Natural killer cell (primary cell): ENCODE data around the gene DST. TPM values are rescaled to one million over a fixed set of nuclear protein-coding genes. Genes with fewer than 3 reads are reported as not detected.
"Not testable (repeated sequence)": the region's sequence is repeated elsewhere in the genome, so short reads cannot be mapped to it uniquely, and the experiment has no call there.

Experiments used
- ATAC-seq, 3 donors: fragments of 150-1000 bp in 2 of 3; fragments of 200-7000 bp in 1 of 3; cut with Tn5 transposase; 1 replicate in 1 of 3; 2 replicates in 2 of 3; pipeline ENCODE4 v1.10.0; 2021; ENCODE audit warnings: mild to moderate bottlenecking in 2 of 3, moderate library complexity in 2 of 3
- DNase-seq, 2 donors: peaks; one replicate each; pipeline versions ENCODE4 v3.0.0 to v3.0.0-alpha.2; 2013 to 2021; ENCODE audit warnings: mixed read lengths in 1 of 2
- H3K27ac ChIP-seq: one replicate; pipeline ENCODE4 v1.5.1; 2013; ENCODE audit warnings: mild to moderate bottlenecking, low read length
- H3K27me3 ChIP-seq: one replicate; pipeline ENCODE4 v1.6.1; 2013; ENCODE audit warnings: low read length; ENCODE audit not compliant: control insufficient read depth, insufficient read depth
- H3K36me3 ChIP-seq: one replicate; pipeline ENCODE4 v1.6.1; 2013; ENCODE audit warnings: low read length; ENCODE audit not compliant: control insufficient read depth, insufficient read depth
- H3K4me1 ChIP-seq: one replicate; pipeline ENCODE4 v1.6.1; 2013; ENCODE audit warnings: low read length; ENCODE audit not compliant: control insufficient read depth, insufficient read depth
- H3K4me3 ChIP-seq: one replicate; pipeline ENCODE4 v1.5.1; 2013; ENCODE audit warnings: low read length
- H3K9me3 ChIP-seq: one replicate; pipeline ENCODE4 v1.6.1; 2013; ENCODE audit warnings: low read length; ENCODE audit not compliant: control insufficient read depth, insufficient read depth
- H3K27ac Mint-ChIP-seq, 2 donors: one replicate each; pipeline ENCODE4 v1.8.0; 2022; ENCODE audit warnings: mild to moderate bottlenecking in 2 of 2, mixed read lengths in 2 of 2, moderate library complexity in 1 of 2
- H3K27me3 Mint-ChIP-seq, 2 donors: one replicate each; pipeline ENCODE4 v1.8.0; 2022; ENCODE audit warnings: low read depth in 2 of 2, mixed read lengths in 2 of 2
- H3K36me3 Mint-ChIP-seq: one replicate; pipeline ENCODE4 v1.8.0; 2022; ENCODE audit warnings: mixed read lengths
- H3K4me1 Mint-ChIP-seq, 2 donors: one replicate each; pipeline ENCODE4 v1.8.0; 2022; ENCODE audit warnings: mixed read lengths in 2 of 2
- H3K4me3 Mint-ChIP-seq: one replicate; pipeline ENCODE4 v1.8.0; 2022; ENCODE audit warnings: mild to moderate bottlenecking, moderate library complexity, mixed read lengths
- H3K9me3 Mint-ChIP-seq, 2 donors: one replicate each; pipeline ENCODE4 v1.8.0; 2022; ENCODE audit warnings: mixed read lengths in 2 of 2
- CTCF ChIP-seq: fragments of 200-600 bp; IDR thresholded peaks from one replicate; pipeline ENCODE4 v1.8.0; 2022; ENCODE audit warnings: antibody characterized with exemption
- WGBS: methylation state at CpG from one replicate; pipeline ENCODE4 v1.1.7; 2013; ENCODE audit warnings: missing lambda C conversion rate; ENCODE audit not compliant: insufficient coverage; 5-methylcytosine and 5-hydroxymethylcytosine counted together
- intact Hi-C: fragments of 100-400 bp; cut with micrococcal nuclease; formaldehyde crosslinking; loops from one replicate; pipeline ENCODE4 v1.14.2; 2022
- total RNA-seq, 4 donors: library from RNA; stranded (reverse); fragments of 120-200 nt in 1 of 4; gene quantifications; one replicate each; pipeline versions ENCODE4 v1.2.3 to v1.2.4, GENCODE V29; 2013 to 2022

Gene DST
- total RNA-seq, 3 donors from 2014 or later (not counting 1 experiment from before 2014, with no cell fraction given): 5.6 to 14.7 (median 8.9) TPM

- TF ChIP-seq CTCF: no peak
- Mint-ChIP-seq H3K4me1 (no peaks in the 10 kb centered on the region), H3K27me3 (no peaks in the 10 kb centered on the region), H3K27ac (no peak overlapping the region), H3K36me3 (no peaks in the 10 kb centered on the region), H3K9me3 (no peaks in the 10 kb centered on the region), H3K4me3 (no peak overlapping the region)
- intact Hi-C loops: no loop called here
- no peaks in the 10 kb centered on the region for H3K4me1 ChIP-seq
- no peaks in the 10 kb centered on the region for H3K36me3 ChIP-seq
- H3K27me3 ChIP-seq: no peaks in the 10 kb centered on the region
- DNase-seq: no peak
- no peak for ATAC-seq
- H3K9me3 ChIP-seq: no peaks in the 10 kb centered on the region
- H3K4me3 ChIP-seq: no peak overlapping the region
- no peak overlapping the region for H3K27ac ChIP-seq
Measured at GRCh38 chr6:56567501-56567900, 75.2 kb downstream of the DST start.

GRCh38 chr6:56562730-56563129 is 80.0 kb downstream of the DST start:
- H3K4me1 ChIP-seq, H3K9me3 ChIP-seq, H3K27me3 ChIP-seq, H3K36me3 ChIP-seq, intact Hi-C loops, H3K27ac ChIP-seq, H3K36me3 Mint-ChIP-seq, H3K4me3 Mint-ChIP-seq, H3K27me3 Mint-ChIP-seq, H3K27ac Mint-ChIP-seq, H3K9me3 Mint-ChIP-seq, DNase-seq, H3K4me1 Mint-ChIP-seq, H3K4me3 ChIP-seq, ATAC-seq: not testable (repeated sequence)
- 93% methylated on average over 4 of the region's 4 CpGs for WGBS

- ATAC-seq (no peak), DNase-seq (no peak)
- no peaks in the 10 kb centered on the region for H3K4me1 Mint-ChIP-seq
- Histone ChIP-seq H3K27ac (no peak overlapping the region), H3K27me3 (no peaks in the 10 kb centered on the region), H3K36me3 (no peaks in the 10 kb centered on the region), H3K9me3 (no peaks in the 10 kb centered on the region), H3K4me1 (no peaks in the 10 kb centered on the region), H3K4me3 (no peak overlapping the region)
- no peak overlapping the region for H3K27ac Mint-ChIP-seq
- TF ChIP-seq CTCF: no peak
- H3K4me3 Mint-ChIP-seq: no peak overlapping the region
- no peaks in the 10 kb centered on the region for H3K27me3 Mint-ChIP-seq
- intact Hi-C loops: no loop called here
- H3K9me3 Mint-ChIP-seq: no peaks in the 10 kb centered on the region
- 82% methylated on average over 1 of the region's 1 CpG for WGBS
- no peaks in the 10 kb centered on the region for H3K36me3 Mint-ChIP-seq
Measured at GRCh38 chr6:56556751-56557540, 85.7 kb downstream of the DST start.

GRCh38 chr6:56555438-56555872 is 87.2 kb downstream of the DST start:
- Histone ChIP-seq H3K4me1 (no peaks in the 10 kb centered on the region), H3K27me3 (no peaks in the 10 kb centered on the region), H3K27ac (no peak overlapping the region), H3K9me3 (no peaks in the 10 kb centered on the region), H3K36me3 (no peaks in the 10 kb centered on the region), H3K4me3 (no peak overlapping the region)
- H3K4me1 Mint-ChIP-seq: no peaks in the 10 kb centered on the region
- H3K9me3 Mint-ChIP-seq: no peaks in the 10 kb centered on the region
- H3K27ac Mint-ChIP-seq: no peak overlapping the region
- H3K4me3 Mint-ChIP-seq: no peak overlapping the region
- no peak for TF ChIP-seq CTCF
- 93% methylated on average over 4 of the region's 5 CpGs for WGBS
- intact Hi-C loops: no loop called here
- H3K27me3 Mint-ChIP-seq: no peaks in the 10 kb centered on the region
- no peak for ATAC-seq
- H3K36me3 Mint-ChIP-seq: no peaks in the 10 kb centered on the region
- DNase-seq: no peak
